ENCODE measurements around the gene CCSER1.
"Not testable (repeated sequence)": the region's sequence is repeated elsewhere in the genome, so short reads cannot be mapped to it uniquely, and the experiment has no call there.

CCSER1 gene

GRCh38 chr4:91622925-91623602 lies 1495.9 kb downstream of the CCSER1 start:
- DNase-seq = no peak

GRCh38 chr4:91623603-91623967 lies 1496.4 kb downstream of the CCSER1 start:
- not testable (repeated sequence) for DNase-seq

GRCh38 chr4:91630054-91630453 lies 1502.9 kb downstream of the CCSER1 start:
- DNase-seq = no peak

GRCh38 chr4:91630764-91631163 lies 1503.6 kb downstream of the CCSER1 start:
- no peak for DNase-seq

GRCh38 chr4:91631335-91631734 lies 1504.1 kb downstream of the CCSER1 start:
- no peak for DNase-seq

GRCh38 chr4:91636083-91636482 lies 1508.9 kb downstream of the CCSER1 start:
- DNase-seq = no peak

All from CD4-positive, alpha-beta T cell treated with Interleukin-6 for 4 hours (primary cell).